ENCODE measurements around the gene CTRB1.
"Not testable (repeated sequence)": the region's sequence is repeated elsewhere in the genome, so short reads cannot be mapped to it uniquely, and the experiment has no call there.

Gene CTRB1

GRCh38 chr16:75272629-75273028 is 53.8 kb downstream of the CTRB1 start:
- DNase-seq (ENCODE audit: low read depth) = not testable (repeated sequence)

- no peak for DNase-seq (ENCODE audit: low read depth)
Observed at GRCh38 chr16:75273054-75273925, 54.5 kb downstream of the CTRB1 start.
